Upper lobe of right lung (tissue), 1 donor: Measurements from ENCODE around the gene EML4. TPM values are rescaled to one million over a fixed set of nuclear protein-coding genes. Genes with fewer than 3 reads are reported as not detected.

ENCODE experiments used
- ATAC-seq: fragments of 200-7000 bp; cut with Tn5 transposase; one replicate; pipeline ENCODE4 v1.9.1; 2020; ENCODE audit warnings: mild to moderate bottlenecking, moderate library complexity
- DNase-seq: peaks from one replicate; pipeline ENCODE4 v3.0.0-alpha.2; 2020
- H3K27ac ChIP-seq: fragments of 200-600 bp; one replicate; pipeline ENCODE4 v1.8.0; 2022
- H3K27me3 ChIP-seq: fragments of 200-600 bp; one replicate; pipeline ENCODE4 v1.8.0; 2022; ENCODE audit warnings: mild to moderate bottlenecking
- H3K36me3 ChIP-seq: fragments of 200-600 bp; one replicate; pipeline ENCODE4 v1.8.0; 2022
- H3K4me1 ChIP-seq: fragments of 200-600 bp; one replicate; pipeline ENCODE4 v1.8.0; 2022
- H3K4me3 ChIP-seq: fragments of 200-600 bp; one replicate; pipeline ENCODE4 v1.8.0; 2022; ENCODE audit warnings: mild to moderate bottlenecking
- H3K9me3 ChIP-seq: fragments of 200-600 bp; one replicate; pipeline ENCODE4 v1.8.0; 2022
- intact Hi-C: fragments of 100-400 bp; cut with DNase I; formaldehyde crosslinking; loops from one replicate; pipeline ENCODE4 v1.11.0; 2022
- total RNA-seq: library from RNA; stranded (reverse); fragmentation: NEBNext Ultra II Directional; extraction: Animal tissue kit (Norgen Biotek cat#: 25700); gene quantifications from one replicate; pipeline ENCODE4 v1.2.1, GENCODE V29; 2021
- TF ChIP-seq, protein P1 (sequence below): fragments of 200-600 bp; IDR thresholded peaks from one replicate; pipeline ENCODE4 v1.8.0; 2022; ENCODE audit warnings: antibody characterized with exemption
- donor health status: DM: no; HTN: yes; CAD: no; lungs with severe emphysema.

EML4 gene
- total RNA-seq, 1 donor from 2014 or later, result 83.0 TPM

DNA sequence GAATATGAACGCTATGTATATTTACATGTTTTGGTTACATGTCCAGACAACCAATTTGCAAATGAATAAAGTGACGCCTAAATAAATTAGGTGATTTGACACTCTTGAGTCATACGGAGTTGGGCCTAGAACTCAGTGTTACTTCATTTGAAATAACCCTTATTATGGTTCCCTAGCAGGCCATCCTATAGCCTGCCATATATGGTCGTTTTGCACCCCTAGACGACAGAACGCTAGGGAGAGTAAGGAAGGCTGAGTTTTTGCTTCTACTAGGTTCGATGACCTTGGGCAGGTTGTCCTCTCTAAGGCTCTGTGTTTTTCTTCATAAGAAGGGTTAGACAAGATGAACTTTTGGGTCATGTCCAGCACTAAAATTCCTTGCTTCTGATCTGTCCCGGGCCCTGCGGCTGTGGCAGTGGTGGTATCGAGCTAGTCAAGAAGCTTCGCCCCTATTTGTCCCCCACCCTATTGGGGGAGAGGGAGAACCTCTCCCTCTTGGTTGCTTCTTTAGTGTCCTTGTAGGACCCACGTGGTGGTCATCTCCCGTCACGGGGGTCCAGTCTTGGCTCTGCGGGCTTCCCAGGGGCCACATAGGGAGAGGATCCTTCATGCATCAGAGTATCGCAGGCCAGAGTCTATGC is 574 bp upstream of the EML4 start:
- no peak for ATAC-seq
- DNase-seq, result no peak
- no peaks in the 10 kb centered on the region for H3K27me3 ChIP-seq
- no peaks in the 10 kb centered on the region for H3K9me3 ChIP-seq
- TF ChIP-seq, protein P1, sequence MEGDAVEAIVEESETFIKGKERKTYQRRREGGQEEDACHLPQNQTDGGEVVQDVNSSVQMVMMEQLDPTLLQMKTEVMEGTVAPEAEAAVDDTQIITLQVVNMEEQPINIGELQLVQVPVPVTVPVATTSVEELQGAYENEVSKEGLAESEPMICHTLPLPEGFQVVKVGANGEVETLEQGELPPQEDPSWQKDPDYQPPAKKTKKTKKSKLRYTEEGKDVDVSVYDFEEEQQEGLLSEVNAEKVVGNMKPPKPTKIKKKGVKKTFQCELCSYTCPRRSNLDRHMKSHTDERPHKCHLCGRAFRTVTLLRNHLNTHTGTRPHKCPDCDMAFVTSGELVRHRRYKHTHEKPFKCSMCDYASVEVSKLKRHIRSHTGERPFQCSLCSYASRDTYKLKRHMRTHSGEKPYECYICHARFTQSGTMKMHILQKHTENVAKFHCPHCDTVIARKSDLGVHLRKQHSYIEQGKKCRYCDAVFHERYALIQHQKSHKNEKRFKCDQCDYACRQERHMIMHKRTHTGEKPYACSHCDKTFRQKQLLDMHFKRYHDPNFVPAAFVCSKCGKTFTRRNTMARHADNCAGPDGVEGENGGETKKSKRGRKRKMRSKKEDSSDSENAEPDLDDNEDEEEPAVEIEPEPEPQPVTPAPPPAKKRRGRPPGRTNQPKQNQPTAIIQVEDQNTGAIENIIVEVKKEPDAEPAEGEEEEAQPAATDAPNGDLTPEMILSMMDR, result no peak
- peaks cover 24% of the 10 kb centered on the region for H3K4me1 ChIP-seq
- peak overlapping the region; percentile 30 for H3K4me3 ChIP-seq
- intact Hi-C loops, result no loop called here
- H3K36me3 ChIP-seq, result no peaks in the 10 kb centered on the region
- peak overlapping the region; percentile 24 for H3K27ac ChIP-seq

DNA sequence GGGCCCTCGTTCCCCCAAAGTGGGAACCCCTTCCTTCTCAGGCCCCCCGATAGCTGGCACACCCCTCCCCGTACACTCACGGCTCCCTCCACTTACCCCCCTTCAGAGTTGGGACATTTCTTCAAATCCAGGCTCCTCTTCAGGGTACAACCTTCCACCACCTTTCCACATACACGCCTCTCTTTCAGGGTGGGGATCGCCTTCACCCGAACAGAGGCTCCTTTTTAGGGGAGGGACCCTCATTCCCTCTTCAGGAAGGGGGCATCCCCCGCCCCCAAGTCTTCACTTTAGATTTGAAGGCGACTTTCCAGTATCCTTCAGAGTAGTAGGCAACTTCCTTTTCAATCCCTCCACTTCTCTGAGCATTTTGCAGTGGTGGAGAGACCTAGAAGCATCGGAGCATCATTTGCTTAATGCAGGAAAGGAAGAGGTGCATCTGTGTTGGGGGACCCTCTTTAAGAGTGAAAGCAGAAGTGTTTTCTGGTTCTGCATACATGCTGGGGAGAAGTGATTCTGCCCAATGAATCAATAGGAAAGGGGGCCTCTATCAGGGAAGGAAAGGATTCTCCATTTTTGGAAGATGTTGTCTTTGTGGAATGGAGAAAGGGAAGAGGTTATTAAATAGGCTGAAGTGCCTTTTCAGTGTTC is 845 bp downstream of the EML4 start:
- H3K4me1 ChIP-seq, result peaks cover 24% of the 10 kb centered on the region
- H3K27me3 ChIP-seq, result no peaks in the 10 kb centered on the region
- H3K9me3 ChIP-seq, result no peaks in the 10 kb centered on the region
- peak overlapping the region; percentile 91 for H3K4me3 ChIP-seq
- H3K36me3 ChIP-seq, result no peaks in the 10 kb centered on the region
- peak; percentile 25 for ATAC-seq
- TF ChIP-seq, protein P1, result no peak
- H3K27ac ChIP-seq, result peak overlapping the region; percentile 82
- no peak for DNase-seq
- intact Hi-C loops, result no loop called here

DNA sequence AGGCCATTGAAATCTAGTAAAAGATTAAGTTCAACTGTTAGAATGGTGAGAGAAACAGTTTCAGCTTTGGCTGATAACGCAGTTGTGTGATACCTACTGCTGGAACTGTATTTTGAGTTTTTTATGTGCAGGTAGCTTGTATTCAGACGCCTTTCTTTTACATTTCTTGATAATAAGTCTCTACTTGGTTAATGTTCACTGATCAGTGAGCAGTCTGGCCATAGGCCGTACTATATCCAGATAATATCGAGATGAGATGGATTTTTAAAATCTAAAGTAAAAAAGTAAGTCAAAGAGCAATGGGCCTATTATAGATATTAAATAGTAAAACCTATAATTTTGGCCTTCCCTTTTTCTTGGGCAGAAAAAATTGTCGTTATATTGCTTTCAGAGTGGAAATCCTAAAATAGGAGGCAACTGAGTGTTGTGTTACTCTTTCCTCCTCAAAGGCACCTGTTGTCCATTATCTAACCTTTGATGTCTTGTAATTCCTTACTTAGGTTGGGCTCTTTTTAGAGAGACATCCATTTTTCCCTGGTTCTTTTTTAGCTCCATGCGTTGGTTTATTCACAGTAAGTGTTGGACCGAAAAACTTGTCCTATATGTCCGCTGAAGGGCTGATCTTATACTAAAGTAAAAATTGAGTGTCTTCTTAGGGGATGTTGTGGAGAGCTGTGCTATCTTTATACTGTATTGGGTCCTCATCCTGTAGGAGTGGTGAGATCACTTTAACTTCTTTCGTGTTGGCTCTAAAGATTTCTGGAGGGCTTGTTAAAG is 1.7 kb downstream of the EML4 start:
- DNase-seq, result no peak
- H3K36me3 ChIP-seq, result no peaks in the 10 kb centered on the region
- H3K27ac ChIP-seq, result peak overlapping the region; percentile 82
- H3K4me3 ChIP-seq, result peak overlapping the region; percentile 91
- no peak for ATAC-seq
- H3K9me3 ChIP-seq, result no peaks in the 10 kb centered on the region
- H3K4me1 ChIP-seq, result peaks cover 24% of the 10 kb centered on the region
- no peaks in the 10 kb centered on the region for H3K27me3 ChIP-seq
- intact Hi-C loops, result no loop called here
- TF ChIP-seq, protein P1, result no peak

DNA sequence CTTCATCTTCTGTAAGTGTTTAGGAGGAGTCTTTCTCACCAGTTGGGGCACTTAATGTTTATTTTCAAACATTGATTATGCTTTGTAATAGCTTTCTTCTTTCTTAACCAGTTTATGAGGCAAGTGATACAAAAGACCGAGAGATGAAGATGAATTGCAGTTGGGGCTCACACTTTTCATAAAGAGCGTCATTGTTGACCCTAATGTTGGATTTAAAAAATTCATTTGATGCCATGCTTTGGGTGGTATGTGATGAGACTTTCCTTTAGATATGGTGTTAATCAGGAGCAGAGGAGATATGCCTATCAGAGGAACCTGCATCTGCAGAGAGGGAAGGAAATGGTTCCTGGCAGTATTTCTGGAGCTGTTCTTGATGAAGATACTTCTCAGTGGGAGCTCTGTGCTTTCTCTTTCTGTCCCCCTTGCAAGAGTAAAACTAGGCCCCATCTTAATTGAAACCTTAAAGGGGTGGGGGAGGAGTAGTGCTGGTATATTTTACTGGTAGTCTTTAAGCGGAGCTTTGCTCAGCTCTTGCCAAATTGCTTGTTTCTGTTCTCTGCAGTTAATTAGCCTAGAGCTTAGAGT is 2.3 kb downstream of the EML4 start:
- Histone ChIP-seq H3K9me3 (no peaks in the 10 kb centered on the region), H3K4me3 (peak overlapping the region; percentile 91), H3K36me3 (no peaks in the 10 kb centered on the region), H3K27ac (peak overlapping the region; percentile 28), H3K4me1 (peaks cover 24% of the 10 kb centered on the region), H3K27me3 (no peaks in the 10 kb centered on the region)
- DNase-seq (no peak), ATAC-seq (no peak)
- TF ChIP-seq, protein P1, result no peak
- intact Hi-C loops, result no loop called here

DNA sequence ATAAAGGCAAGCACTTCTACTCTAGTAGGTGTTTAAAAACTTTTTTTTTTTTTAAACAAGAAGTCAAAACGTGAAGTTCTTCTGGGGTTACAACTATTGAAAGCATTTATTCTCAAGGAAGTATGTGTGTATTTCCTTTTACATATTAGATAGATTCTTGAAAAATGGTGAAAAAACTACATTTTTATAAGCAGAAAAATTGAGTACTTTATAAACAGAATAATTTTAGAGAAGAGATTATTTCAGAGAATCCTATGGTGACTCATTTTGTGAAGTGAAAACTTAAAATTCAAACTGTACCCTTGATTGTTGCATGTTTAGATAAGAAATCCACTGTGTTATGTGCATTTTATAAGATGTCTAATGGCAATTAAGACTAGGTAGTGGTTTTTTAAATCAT is 2.9 kb downstream of the EML4 start:
- no peak for ATAC-seq
- Histone ChIP-seq H3K36me3 (no peaks in the 10 kb centered on the region), H3K27me3 (no peaks in the 10 kb centered on the region), H3K9me3 (no peaks in the 10 kb centered on the region), H3K27ac (peak overlapping the region; percentile 28), H3K4me3 (peak overlapping the region; percentile 91), H3K4me1 (peaks cover 24% of the 10 kb centered on the region)
- DNase-seq, result no peak
- intact Hi-C loops, result no loop called here
- TF ChIP-seq, protein P1, result no peak
